ENCODE data around the gene PRMT5.
"Not testable (repeated sequence)": the region's sequence is repeated elsewhere in the genome, so short reads cannot be mapped to it uniquely, and the experiment has no call there.

PRMT5 gene

GRCh38 chr14:22929104-22929960, at the start of gene PRMT5:
Gene PRMT5 (minus strand): TSS chr14:22929376. CDS start chr14:22929361, 15 bp downstream.
- peak; percentile 90 to 100 (median 99) for DNase-seq (ENCODE audit: low read depth in 2 of 3, low spot score in 2 of 3)

- no peak for DNase-seq (ENCODE audit: low read depth in 2 of 3, low spot score in 2 of 3)
Observed at GRCh38 chr14:22978487-22978837, 49.3 kb upstream of the PRMT5 start.

- no peak for DNase-seq (ENCODE audit: low read depth in 2 of 3, low spot score in 2 of 3)
Observed at GRCh38 chr14:22977684-22978486, 48.7 kb upstream of the PRMT5 start.

- no peak for DNase-seq (ENCODE audit: low read depth in 2 of 3, low spot score in 2 of 3)
Observed at GRCh38 chr14:22977434-22977683, 48.2 kb upstream of the PRMT5 start.

GRCh38 chr14:22976620-22977433, 47.7 kb upstream of the PRMT5 start:
- DNase-seq (ENCODE audit: low read depth in 2 of 3, low spot score in 2 of 3), result no peak

- DNase-seq (ENCODE audit: low read depth in 2 of 3, low spot score in 2 of 3), result no peak
Observed at GRCh38 chr14:22974530-22975313, 45.5 kb upstream of the PRMT5 start.

DNA sequence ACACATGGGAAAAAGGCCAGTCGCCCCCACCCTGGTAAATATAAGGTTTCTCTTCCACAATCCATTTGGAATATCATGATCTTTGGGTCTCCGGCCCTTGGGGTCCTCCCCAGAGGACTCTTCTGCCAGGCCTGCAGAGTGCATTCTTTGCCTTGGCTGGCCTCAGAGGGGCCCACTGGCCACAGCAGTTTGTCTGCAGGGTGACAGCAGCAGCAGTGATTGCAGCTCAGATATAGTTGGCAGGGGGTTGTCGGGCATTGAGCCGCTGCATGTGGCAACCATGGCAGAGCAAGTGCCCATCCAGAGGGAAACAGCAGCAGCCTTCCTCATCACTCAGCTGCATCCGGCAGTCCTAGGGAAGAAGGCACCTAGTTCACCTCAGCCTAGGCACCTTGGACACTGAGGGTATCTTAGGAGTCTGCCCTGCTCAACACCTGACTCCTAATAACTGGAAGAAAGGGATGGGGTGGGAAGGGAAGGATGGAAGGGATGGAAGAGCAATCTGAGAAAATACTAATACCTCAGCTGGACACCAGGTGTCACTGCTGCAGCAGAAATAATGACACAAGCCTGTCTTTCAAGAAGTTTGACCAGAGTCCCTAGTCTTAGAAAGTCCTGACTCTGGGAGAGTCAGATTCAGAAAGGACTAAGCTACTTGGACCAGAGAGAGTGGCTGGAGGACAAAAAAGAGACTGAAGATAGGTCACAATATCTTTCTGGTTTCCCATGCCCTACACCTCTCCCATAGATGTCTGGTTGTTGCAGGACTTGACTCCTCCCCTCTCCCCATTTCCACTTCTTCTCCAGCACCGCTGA, 44.2 kb upstream of the PRMT5 start:
- no peak for DNase-seq (ENCODE audit: low read depth in 2 of 3, low spot score in 2 of 3)

- DNase-seq (ENCODE audit: low read depth in 2 of 3, low spot score in 2 of 3), result no peak
Observed at GRCh38 chr14:22972313-22972930, 43.2 kb upstream of the PRMT5 start.

DNA sequence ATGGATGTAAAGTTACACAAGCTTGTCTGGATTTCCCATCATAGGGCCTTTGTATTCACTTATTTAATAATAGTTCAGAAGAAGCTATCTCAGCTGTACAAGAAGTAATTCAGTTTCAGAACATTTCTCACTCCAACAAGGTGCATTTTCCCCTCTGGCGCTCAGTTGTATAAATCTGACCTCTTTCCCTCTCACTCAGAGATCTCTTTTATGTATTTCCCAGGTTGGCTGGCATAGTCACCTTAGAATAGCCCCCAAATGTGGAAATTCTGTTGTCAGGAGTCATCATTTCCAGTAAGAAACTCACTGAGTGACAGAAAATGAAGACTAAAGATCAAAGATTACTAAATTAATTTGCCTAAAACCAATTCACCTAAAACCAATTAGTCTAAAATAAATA, 42.0 kb upstream of the PRMT5 start:
- no peak for DNase-seq (ENCODE audit: low read depth in 2 of 3, low spot score in 2 of 3)

- no peak for DNase-seq (ENCODE audit: low read depth in 2 of 3, low spot score in 2 of 3)
Observed at GRCh38 chr14:22966783-22967269, 37.6 kb upstream of the PRMT5 start.

- DNase-seq (ENCODE audit: low read depth in 2 of 3, low spot score in 2 of 3), result not testable (repeated sequence)
Observed at GRCh38 chr14:22965916-22966782, 37.0 kb upstream of the PRMT5 start.

DNA sequence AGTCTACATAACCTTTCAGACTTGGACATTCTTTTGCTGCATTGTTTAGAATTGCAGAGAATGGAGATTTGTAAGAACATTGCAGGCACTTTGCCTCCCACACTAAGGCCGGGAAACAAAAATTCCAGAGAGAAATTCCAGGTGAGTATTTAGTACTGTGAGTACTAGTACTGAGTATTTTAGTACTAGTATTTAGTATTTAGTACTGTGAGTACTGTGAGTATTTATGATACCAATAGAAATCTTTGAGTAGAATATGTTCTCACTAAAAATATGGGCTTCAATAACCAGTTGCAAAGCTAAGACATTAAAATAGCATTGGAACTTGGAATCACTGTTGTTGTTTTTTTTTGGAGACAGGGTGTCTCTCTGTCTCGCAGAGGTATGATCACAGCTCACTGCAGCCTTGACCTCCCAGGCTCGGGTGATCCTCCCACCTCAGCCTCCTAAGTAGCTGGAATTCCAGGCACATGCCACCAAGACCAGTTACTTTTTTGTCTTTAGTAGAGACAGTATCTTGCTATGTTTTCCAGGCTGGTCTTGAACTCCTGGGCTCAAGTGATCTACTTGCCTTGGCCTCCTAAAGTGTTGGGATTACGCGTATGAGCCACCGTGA, 33.0 kb upstream of the PRMT5 start:
- DNase-seq (ENCODE audit: low read depth in 2 of 3, low spot score in 2 of 3), result no peak

DNA sequence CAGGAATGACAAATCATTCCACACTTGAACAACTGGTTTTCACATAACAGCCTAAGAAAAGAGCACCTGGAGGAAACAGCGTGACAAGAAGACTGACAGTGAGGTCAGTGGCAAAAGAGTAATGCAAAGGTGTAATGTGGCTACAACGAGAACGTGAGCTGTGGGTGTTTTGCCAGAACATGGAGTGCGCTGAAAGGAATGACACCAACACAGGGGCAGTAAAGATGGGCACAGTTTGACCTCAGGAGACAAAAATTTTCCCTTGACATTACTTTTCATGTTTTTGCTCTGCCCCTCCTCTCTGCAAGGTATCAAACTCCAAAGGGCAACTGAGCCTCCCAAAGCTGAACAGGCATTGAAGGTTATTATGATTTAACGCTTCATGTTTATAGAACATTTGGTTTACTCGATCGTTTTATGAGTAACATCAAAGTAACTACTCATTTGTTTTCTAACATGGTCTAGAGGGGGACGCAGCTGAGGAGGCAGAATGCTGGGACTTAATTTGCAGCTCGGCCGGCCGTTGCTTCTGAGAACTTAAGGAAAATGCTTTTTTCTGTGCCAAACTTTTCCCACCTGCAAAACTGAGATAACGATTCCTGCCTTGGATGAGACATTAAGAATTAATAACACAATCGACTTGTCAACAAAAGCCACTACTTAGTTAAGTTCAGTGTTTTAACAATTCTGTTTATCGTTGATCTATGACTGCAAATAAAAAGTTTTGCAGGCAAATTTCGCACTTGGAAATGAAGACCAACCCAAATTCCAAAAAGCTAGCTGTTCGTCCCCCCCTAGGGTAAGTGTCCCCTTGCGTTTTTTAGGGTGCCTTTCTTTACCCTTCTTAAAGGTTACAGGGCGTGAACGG, 26.8 kb upstream of the PRMT5 start:
- DNase-seq (ENCODE audit: low read depth in 2 of 3, low spot score in 2 of 3), result no peak

DNA sequence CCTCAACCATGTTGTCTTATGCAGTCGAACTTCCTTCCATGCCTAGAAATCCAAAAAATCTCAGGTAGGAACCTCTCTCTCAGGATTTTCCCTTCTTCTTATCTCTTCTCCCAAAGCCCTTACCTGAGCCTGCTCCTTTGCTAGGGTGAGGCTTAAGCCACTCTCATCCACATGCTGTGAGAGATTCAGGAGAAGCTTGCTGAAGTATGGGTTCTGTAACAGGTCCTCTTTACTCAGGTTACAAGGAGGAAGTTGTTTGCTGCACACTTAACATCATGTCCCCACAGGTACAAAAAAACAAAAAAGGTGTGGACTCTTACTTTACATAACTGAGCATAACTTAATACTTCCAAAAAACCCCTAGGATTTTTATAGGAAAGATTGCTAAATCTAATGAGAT, 23.2 kb upstream of the PRMT5 start:
- no peak for DNase-seq (ENCODE audit: low read depth in 2 of 3, low spot score in 2 of 3)

DNA sequence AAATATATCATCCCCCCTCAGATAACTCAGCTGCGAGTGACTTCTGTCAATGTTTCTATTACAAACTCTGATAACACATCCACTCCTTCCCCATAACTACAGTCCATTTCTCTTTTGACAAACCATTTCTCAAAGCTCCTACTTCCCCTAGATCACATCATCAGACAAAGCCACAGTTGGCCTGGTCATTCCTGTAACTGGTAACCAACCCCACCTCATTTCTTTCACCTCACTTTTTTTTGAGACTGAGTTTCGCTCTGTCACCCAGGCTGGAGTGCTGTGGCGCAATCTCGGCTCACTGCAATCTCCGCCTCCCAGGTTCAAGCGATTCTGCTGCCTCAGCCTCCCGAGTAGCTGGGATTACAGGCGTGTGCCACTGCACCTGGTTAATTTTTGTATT, 22.6 kb upstream of the PRMT5 start:
- not testable (repeated sequence) for DNase-seq (ENCODE audit: low read depth in 2 of 3, low spot score in 2 of 3)

- DNase-seq (ENCODE audit: low read depth in 2 of 3, low spot score in 2 of 3), result no peak
Observed at GRCh38 chr14:22945642-22946041, 16.5 kb upstream of the PRMT5 start.

GRCh38 chr14:22939684-22940083, 10.5 kb upstream of the PRMT5 start:
- DNase-seq (ENCODE audit: low read depth in 2 of 3, low spot score in 2 of 3), result no peak

Data from activated CD8-positive, alpha-beta memory T cell treated with anti-CD3 and anti-CD28 coated beads for 48 hours (primary cell).